ENCODE measurements around the gene ROBO1.

ROBO1 gene

GRCh38 chr3:79202471-79203143 lies 565.2 kb downstream of the ROBO1 start:
- H3K27ac ChIP-seq = no peak overlapping the region
- no peak for TF ChIP-seq ZFX (IDR thresholded peaks at IDR 0.05)
- TF ChIP-seq CTCF (conservative IDR thresholded peaks at IDR 0.05) = no peak

GRCh38 chr3:79200456-79200855 lies 567.3 kb downstream of the ROBO1 start:
- no peak for TF ChIP-seq CTCF (conservative IDR thresholded peaks at IDR 0.05)
- no peak for TF ChIP-seq ZFX (IDR thresholded peaks at IDR 0.05)
- no peak overlapping the region for H3K27ac ChIP-seq

GRCh38 chr3:79199966-79200365 lies 567.8 kb downstream of the ROBO1 start:
- no peak overlapping the region for H3K27ac ChIP-seq
- no peak for TF ChIP-seq ZFX (IDR thresholded peaks at IDR 0.05)
- no peak for TF ChIP-seq CTCF (conservative IDR thresholded peaks at IDR 0.05)

- no peak overlapping the region for H3K27ac ChIP-seq
Observed at GRCh38 chr3:79187426-79187825, 580.4 kb downstream of the ROBO1 start.

GRCh38 chr3:79184251-79184650 lies 583.5 kb downstream of the ROBO1 start:
- no peak overlapping the region for H3K27ac ChIP-seq
- no peak for TF ChIP-seq CTCF (conservative IDR thresholded peaks at IDR 0.05)
- no peak for TF ChIP-seq ZFX (IDR thresholded peaks at IDR 0.05)

More at GRCh38 chr3:79187426-79187825, 580.4 kb downstream of the ROBO1 start:
- TF ChIP-seq ZFX (IDR thresholded peaks at IDR 0.05) (no peak), CTCF (conservative IDR thresholded peaks at IDR 0.05) (no peak)

- no peak overlapping the region for H3K27ac ChIP-seq
- TF ChIP-seq CTCF (conservative IDR thresholded peaks at IDR 0.05) (no peak), ZFX (IDR thresholded peaks at IDR 0.05) (no peak)
Observed at GRCh38 chr3:79183496-79183895, 584.3 kb downstream of the ROBO1 start.

- H3K27ac ChIP-seq = no peak overlapping the region
- TF ChIP-seq ZFX (IDR thresholded peaks at IDR 0.05) (no peak), CTCF (conservative IDR thresholded peaks at IDR 0.05) (no peak)
Observed at GRCh38 chr3:79178471-79179180, 589.2 kb downstream of the ROBO1 start.
